ENCODE results near the gene CENPN.

Gene CENPN

GRCh38 chr16:80991792-80992430 is 15.1 kb upstream of the CENPN start:
- no peak for DNase-seq (ENCODE audit: low spot score)

GRCh38 chr16:80992676-80993293 is 14.2 kb upstream of the CENPN start:
- DNase-seq (ENCODE audit: low spot score) = no peak

- DNase-seq (ENCODE audit: low spot score) = no peak
Measured at GRCh38 chr16:80993307-80993706, 13.7 kb upstream of the CENPN start.

GRCh38 chr16:80993834-80994233 is 13.2 kb upstream of the CENPN start:
- DNase-seq (ENCODE audit: low spot score) = no peak

GRCh38 chr16:80994451-80994850 is 12.6 kb upstream of the CENPN start:
- no peak for DNase-seq (ENCODE audit: low spot score)

GRCh38 chr16:80996688-80997138 is 10.3 kb upstream of the CENPN start:
- DNase-seq (ENCODE audit: low spot score) = no peak

- no peak for DNase-seq (ENCODE audit: low spot score)
Measured at GRCh38 chr16:80997139-80997798, 9.7 kb upstream of the CENPN start.

- no peak for DNase-seq (ENCODE audit: low spot score)
Measured at GRCh38 chr16:80997964-80998620, 8.9 kb upstream of the CENPN start.

- no peak for DNase-seq (ENCODE audit: low spot score)
Measured at GRCh38 chr16:81000873-81001272, 6.1 kb upstream of the CENPN start.

- no peak for DNase-seq (ENCODE audit: low spot score)
Measured at GRCh38 chr16:81001330-81001729, 5.7 kb upstream of the CENPN start.

GRCh38 chr16:81003064-81003463 is 4.0 kb upstream of the CENPN start:
- DNase-seq (ENCODE audit: low spot score) = no peak

- DNase-seq (ENCODE audit: low spot score) = no peak
Measured at GRCh38 chr16:81003610-81004460, 3.2 kb upstream of the CENPN start.

- DNase-seq (ENCODE audit: low spot score) = peak; percentile 76
Measured at GRCh38 chr16:81004646-81005353, 2.2 kb upstream of the CENPN start.

- DNase-seq (ENCODE audit: low spot score) = no peak
Measured at GRCh38 chr16:81005610-81006161, 1.3 kb upstream of the CENPN start.

- DNase-seq (ENCODE audit: low spot score) = peak; percentile 61
Measured at GRCh38 chr16:81006211-81006812, 702 bp upstream of the CENPN start.

- no peak for DNase-seq (ENCODE audit: low spot score)
Measured at GRCh38 chr16:81008505-81008789, 1.4 kb downstream of the CENPN start.

- DNase-seq (ENCODE audit: low spot score) = no peak
Measured at GRCh38 chr16:81012974-81013373, 6.0 kb downstream of the CENPN start.

- no peak for DNase-seq (ENCODE audit: low spot score)
Measured at GRCh38 chr16:81014672-81015071, 7.7 kb downstream of the CENPN start.

- DNase-seq (ENCODE audit: low spot score) = no peak
Measured at GRCh38 chr16:81018496-81018895, 11.5 kb downstream of the CENPN start.

- no peak for DNase-seq (ENCODE audit: low spot score)
Measured at GRCh38 chr16:81026429-81026828, 19.4 kb downstream of the CENPN start.
